ENCODE measurements around the gene ARHGAP24.

Gene ARHGAP24

GRCh38 chr4:85474818-85475630 is at the start of gene ARHGAP24:
ARHGAP24 (plus strand) TSS chr4:85475150.
- DNase-seq = peak; percentile 9

DNA sequence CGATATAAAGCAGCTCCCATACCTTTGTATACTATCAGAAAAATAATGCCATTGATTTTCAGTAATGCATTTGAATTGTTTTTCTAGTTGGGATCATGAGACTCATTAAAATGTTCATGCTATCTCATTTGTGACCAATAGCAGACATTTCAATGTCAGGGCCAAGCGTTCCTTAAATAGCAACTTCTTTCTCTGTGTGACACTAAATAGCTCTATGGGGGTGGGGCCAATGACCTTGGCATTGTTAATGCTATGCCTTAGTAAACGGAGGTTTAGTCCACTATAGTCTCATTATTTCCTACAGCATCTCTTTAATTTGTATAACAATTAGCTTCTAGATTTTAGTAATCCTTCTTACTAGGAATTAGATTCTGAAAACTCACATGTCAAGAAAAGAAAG is 48.6 kb upstream of the ARHGAP24 start:
- no peak for DNase-seq

DNA sequence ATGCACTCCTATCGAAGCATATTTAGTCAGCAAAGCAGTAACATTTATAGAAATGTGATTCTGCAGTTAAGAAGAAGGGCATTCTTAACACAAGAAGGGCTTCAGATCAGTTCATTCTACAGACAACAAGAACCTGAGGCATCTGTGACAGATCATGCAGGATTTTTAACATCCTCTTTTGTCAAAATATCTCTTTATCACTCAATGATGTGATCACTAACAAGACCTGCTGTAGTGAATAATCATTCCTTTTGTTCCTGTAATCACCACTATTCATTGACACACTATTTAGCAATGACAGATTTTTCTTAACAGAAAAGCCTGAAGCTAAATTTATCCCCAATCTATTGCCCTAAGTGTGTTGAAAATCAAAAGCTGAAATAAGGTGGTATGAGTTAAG is 47.8 kb upstream of the ARHGAP24 start:
- DNase-seq = no peak

DNA sequence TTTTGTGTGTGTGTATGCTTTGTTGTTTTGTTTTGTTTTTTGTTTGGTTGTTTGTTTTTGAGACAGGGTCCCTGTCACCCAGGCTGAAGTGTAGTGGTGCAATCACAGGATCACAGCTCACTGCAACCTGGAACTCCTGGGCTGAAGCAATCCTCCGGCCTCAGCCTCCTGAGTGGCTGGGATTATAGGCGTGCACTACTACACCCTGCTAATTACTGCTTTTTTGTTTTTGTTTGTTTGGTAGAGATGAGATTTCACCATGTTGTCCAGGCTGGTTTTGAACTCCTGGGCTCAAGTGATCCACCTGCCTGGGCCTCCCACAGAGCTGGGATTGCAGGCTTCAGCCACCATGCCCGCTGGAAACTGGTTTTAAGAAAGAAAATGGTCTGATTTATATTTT is 44.7 kb upstream of the ARHGAP24 start:
- no peak for DNase-seq

- DNase-seq = no peak
Observed at GRCh38 chr4:85430697-85431096, 44.3 kb upstream of the ARHGAP24 start.

DNA sequence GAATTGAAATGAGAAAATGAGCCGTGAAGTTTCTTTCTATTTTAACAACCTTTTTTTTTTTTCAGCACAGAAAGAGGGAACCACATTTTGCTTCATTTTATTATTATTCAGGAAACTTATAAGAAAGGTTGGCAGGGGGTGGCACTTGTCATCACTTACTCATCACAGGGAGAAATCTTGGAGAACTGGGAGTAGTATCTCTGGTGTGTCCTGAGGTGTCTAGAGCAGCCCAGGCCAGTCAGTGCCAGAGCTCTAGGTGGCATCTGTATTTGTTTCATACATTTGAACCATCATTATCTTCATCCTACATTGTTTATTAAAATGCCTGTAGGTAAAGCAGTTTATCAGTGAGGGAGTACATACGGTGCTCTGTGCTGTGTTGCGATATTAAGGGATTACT is 43.8 kb upstream of the ARHGAP24 start:
- no peak for DNase-seq

- no peak for DNase-seq
Observed at GRCh38 chr4:85431881-85432485, 43.0 kb upstream of the ARHGAP24 start.

DNA sequence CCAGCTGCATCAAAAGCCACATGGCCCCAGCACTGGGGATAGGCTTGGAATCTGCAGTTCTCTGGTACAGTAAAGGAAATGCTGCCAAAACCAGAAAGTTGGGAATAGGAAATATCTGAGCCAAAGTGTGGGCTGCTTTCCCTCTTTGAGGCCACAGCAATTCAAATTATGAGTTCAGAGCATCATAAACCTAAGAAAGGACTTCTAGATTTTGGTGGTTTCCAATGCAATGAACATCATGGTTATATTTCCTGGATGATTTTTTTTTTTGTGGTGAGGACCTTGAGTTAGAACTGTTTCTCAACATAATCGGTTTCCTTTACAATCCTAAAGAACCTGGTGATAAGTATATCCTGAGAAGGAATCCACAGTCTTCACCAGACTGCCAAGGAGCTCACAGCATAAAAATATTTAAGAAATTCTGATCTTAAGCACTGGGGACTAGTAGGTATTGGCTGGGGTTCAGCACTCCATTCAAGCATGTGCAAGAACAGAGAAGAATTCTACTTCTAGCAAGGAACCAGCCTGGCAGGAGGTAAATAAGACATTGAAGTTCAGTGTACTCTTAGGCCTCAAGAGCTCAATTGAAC is 29.8 kb upstream of the ARHGAP24 start:
- DNase-seq = no peak

GRCh38 chr4:85446141-85446861 is 28.6 kb upstream of the ARHGAP24 start:
- no peak for DNase-seq

GRCh38 chr4:85448906-85449890 is 25.8 kb upstream of the ARHGAP24 start:
- no peak for DNase-seq

DNA sequence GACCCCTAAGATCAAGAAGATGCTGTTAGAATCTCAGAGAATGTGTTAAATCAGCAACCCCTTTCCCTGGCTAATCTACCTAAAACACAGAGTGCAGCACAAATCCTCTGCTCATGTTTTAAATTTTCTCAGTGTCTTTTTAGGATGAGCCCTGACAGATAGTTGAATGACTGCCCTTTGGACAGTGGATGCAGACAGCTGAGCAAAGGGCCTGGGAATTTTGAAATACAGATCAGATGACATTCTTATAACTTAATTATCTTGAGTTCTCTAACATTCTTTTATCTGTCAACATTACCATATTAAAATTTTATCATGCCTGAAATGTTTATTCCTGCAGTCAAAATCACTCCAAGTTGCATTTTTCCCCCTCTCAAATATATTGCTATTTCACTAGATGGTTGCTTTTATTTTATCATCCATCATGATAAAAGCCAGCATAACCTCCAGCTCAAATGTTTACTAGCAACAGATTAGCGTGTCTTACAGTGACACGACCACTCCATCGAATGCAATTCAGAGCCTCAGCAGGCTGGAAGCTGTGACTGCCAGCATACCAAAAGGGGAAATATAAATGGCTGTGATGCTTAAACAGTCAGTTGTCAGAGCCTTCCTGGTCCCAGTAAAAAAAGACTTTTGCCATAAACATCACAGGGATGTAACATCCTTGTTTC is 22.8 kb upstream of the ARHGAP24 start:
- DNase-seq = no peak

DNA sequence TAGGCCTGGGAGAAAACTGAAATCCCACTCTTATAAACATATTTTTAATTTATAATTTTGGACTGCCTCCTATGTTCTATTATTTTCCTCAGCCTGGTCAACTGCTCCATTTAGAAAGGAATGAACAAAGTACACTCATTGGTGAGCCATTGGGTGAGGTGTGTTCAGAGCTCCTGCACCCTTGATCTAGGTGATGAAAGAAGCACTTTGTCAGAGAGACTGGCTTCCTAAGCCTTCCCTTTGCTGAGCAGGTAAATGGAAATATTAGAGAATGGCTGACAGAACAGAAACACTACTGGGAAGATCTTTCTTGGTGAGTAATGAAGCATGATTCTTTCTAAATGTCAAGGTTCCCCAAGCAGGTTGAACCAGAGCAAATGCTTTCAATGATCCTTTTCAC is 19.0 kb upstream of the ARHGAP24 start:
- DNase-seq = no peak

DNA sequence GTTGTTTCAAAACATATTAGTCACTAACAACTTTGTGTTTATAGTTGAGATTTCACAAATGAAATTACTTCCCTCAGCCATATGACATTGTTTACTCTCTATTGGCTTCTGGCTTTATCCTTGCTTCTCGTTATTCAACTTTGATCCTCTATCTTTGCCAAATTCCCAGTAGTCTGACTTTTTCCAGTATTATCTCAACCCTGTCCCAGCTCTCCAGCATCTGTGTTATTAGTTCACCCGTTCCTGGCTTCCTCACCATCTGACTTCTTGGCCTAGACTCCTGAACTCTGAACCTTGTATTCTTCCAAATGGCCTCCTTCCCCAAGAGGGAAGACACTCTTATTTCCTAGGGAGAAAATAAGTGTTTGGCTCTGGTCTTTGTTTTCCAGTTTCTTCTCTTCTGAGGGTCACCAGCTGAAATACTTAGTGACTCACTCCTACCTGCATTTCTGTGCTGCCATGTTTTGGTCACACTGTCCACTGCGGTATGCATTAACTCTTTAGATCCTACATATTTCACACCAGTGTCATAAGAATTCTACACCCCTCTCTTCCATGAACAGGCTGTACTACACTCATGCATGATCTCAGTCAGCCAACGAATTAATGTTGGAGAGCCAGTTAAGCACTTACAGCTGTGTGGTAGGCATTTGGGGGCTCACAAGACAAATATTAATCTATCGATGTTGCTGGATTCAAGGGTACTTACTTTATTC is 17.0 kb upstream of the ARHGAP24 start:
- no peak for DNase-seq

GRCh38 chr4:85459736-85460135 is 15.2 kb upstream of the ARHGAP24 start:
- no peak for DNase-seq

- DNase-seq = no peak
Observed at GRCh38 chr4:85474356-85474755, 594 bp upstream of the ARHGAP24 start.

- no peak for DNase-seq
Observed at GRCh38 chr4:85475631-85476233, 782 bp downstream of the ARHGAP24 start.

- no peak for DNase-seq
Observed at GRCh38 chr4:85476381-85476780, 1.4 kb downstream of the ARHGAP24 start.

GRCh38 chr4:85477534-85477933 is 2.6 kb downstream of the ARHGAP24 start:
- DNase-seq = no peak

- DNase-seq = no peak
Observed at GRCh38 chr4:85478576-85478975, 3.6 kb downstream of the ARHGAP24 start.

DNA sequence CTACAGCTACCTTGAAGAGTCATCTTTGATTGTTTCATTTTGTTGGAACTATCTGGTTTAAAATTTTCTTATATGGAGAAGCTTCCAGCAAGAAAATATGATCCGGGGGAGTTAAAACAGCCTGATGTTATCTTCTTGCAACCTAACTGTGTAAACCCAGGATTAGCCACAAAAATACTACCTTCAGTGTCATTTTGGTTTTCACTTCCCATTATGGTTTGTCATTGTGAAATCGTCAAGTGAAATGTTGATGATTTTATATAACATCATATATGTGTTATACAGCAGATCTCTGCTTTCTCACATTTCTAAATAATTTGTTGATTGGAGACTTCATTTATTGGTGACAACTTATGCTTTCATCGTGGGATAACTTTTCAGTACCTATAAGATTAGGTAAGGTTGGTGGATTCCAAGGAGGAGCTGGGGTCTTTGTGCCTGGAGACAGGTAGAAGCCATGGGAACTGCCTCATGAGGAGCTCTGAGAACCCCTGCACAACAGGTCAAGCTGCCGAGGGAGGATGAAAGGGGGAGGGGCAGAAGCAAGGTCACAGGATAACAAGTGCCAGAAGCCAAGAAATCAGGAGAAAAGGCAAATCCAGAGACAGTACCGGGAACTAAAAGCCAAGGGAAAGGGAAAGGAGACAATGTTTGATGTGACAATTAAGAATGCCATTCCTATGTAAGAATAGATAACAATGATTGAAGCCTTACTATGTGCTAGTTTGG is 7.2 kb downstream of the ARHGAP24 start:
- DNase-seq = no peak
